GM19328 (cell line): ENCODE data around the gene EYA2.

Source experiments
- ATAC-seq: cut with Tn5 transposase; IDR thresholded peaks from one replicate; pipeline ENCODE4 v1.9.1; 2021; ENCODE audit warnings: mild to moderate bottlenecking, moderate library complexity; ENCODE audit not compliant: unreplicated experiment

Gene EYA2

DNA sequence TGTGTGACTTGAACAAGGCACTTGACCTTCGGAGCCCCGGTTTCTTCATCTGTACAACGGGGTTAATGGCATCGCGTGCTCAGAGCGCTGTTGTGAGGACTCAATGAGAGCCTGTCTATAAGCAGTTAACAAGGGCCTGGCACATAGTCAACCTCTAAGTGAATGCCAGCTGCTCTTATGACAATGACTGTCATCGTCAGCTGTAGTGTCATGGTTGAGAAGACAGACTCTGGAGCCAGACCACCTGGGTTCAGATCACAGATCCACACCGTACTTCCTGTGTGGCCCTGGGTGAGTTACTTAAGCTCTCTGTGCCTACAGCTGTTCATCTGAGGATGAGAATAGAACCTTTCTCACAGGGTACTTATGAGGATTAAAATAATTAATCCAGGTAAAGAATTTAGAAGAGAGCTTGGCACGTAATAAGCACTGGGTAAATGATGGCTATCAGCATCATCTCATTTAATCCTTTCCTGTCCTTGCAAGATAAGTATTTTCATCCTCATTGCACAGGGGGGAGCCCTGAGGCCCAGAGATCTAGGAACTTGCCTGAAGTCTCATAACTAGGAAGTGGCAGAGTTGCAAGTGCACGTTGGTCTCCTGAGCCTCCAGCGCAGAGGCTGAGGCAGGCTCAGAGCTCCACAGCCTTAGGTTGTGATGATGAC lies 105.3 kb downstream of the EYA2 start:
- no peak for ATAC-seq

GRCh38 chr20:47003223-47003622 lies 108.6 kb downstream of the EYA2 start:
- no peak for ATAC-seq

GRCh38 chr20:47004179-47004578 lies 109.5 kb downstream of the EYA2 start:
- ATAC-seq: no peak

- ATAC-seq: no peak
These were observed 113.4 kb downstream of the EYA2 start for GRCh38 chr20:47007826-47008655.

DNA sequence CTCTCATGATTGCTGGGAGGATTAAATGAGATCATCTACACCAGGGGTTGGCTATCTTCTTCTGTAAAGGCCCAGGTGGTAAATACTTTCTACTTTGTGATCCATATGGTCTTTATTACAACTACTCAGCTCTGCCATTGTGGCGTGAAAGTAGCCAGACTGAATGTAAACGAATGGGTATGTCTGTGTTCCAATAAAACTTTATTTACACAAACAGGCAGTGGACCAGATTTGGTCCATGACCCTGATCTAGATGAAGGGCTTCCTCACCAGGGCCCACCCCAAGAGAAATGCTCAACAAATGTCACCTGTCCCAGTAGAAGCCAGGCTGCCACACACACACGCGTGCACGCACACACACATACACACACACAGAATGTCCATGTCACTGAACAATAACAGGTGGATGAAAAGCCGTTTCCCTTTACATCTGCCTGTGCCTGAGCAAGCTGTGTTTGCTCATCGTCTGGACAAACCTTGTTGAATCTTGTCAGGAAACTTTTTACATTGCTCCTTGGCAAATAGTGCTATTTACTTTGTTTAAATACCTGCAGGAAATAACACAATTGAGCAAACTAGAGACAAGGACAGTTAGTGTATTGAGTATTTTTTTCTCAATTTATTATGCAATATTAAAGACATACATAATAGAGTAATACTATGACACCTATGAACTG lies 114.3 kb downstream of the EYA2 start:
- ATAC-seq: no peak

GRCh38 chr20:47009784-47010183 lies 115.1 kb downstream of the EYA2 start:
- ATAC-seq: no peak

DNA sequence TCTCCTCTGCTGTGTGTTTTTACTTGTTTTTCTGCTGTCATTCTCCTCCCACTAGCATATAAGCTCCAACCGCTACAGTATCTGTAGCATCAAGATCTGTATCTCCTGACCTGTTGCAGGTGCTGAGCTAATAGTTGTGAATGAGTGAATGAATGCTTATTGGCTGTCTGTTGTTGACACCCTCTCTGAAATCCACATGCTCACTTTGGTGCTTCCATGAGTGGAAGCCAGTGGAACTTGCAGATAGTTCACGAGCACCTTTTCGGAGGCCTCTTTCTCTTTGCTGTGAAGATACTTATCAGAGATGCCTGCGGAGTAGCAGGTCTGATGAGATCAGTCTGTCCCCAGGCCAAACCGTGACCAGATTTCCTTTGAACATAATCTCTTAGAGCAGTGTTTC lies 117.3 kb downstream of the EYA2 start:
- ATAC-seq: no peak

GRCh38 chr20:47013606-47014005 lies 119.0 kb downstream of the EYA2 start:
- no peak for ATAC-seq

DNA sequence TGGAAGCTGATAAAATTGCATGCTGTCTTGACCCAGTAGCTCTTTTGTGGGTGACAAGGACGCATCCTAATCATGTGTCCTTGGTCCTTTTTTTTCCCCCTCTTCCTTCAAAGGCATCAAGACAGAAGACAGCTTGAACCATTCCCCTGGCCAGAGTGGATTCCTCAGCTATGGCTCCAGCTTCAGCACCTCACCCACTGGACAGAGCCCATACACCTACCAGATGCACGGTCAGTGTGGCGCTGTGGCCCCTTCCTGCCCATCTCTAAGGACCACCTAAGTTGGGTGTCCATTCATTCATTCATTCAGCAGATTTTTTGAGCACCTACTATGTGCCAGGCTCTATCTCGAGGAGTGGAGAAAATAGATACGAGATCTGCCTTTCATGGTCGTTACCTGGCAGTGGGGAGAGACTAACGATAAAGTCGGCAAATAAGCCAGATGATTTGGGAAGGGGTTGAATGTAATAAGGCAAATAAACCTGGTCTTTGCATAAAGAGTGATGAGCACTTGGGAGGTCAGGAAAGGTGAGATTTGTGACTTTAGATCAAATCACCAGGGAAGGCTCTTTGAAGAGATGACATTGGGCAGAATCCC lies 121.5 kb downstream of the EYA2 start:
- ATAC-seq: no peak

DNA sequence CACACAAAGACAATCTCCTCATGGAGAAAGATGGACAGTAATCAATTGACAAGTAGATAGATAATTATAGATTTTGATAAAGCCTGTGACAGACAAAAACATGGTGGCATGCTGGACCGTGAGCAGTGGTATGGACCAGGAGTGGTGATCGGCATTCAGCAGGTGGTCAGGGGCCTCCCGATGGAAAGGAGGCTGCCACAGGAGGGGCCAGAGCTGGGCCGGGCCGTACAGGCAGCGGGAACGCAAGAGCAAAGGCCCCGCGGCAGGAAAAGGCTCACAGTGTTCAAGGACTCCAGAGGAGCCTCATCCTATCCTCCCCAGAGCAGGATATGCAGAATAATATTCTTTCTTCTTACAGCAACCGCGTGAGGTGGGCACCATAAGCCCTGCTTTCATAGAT lies 123.7 kb downstream of the EYA2 start:
- no peak for ATAC-seq

GRCh38 chr20:47019121-47019824 lies 124.6 kb downstream of the EYA2 start:
- ATAC-seq: no peak

GRCh38 chr20:47020231-47020630 lies 125.6 kb downstream of the EYA2 start:
- ATAC-seq: no peak

DNA sequence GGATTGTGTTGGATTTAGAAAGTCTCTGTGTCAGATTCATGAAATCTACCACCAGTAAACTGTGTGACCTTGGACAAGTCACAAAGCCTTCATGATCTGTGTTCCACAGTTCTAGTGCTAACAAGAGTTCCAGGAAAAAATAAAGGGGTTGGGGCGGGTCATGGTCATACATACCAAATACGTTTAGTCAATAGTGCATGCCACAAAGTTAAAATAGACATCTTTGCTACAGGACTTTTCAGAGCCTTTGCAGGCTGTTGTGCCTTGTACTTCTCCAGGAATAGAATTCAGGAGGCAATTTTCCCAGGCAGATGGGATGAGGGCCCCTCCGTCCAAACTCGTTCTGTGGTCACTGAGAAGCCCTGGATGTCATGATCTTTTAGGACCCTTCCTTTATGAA lies 127.2 kb downstream of the EYA2 start:
- no peak for ATAC-seq

DNA sequence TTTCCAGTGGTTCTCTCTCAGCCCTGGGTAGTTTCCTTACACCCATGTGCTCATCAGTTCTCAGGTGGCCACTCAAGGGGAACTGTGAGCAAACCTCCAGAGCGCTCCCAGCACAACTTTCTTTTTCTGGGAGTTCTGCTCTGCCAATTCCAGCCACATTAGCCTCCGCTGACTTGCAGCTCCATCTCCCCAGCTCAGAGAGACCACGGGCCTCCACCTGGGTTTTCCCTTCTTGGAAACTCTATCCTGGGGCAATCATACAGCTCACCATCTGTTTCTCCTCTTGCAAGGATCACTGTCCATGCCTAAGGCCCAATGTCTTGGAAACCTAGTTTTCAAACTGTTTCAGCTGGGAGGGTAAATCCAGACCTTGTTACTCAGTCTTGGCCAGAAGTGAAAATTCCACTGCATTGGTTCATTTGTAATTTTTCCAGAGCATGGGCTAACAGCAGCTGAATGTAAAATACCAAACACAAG lies 129.9 kb downstream of the EYA2 start:
- ATAC-seq: no peak

GRCh38 chr20:47027042-47027441 lies 132.4 kb downstream of the EYA2 start:
- ATAC-seq: no peak

DNA sequence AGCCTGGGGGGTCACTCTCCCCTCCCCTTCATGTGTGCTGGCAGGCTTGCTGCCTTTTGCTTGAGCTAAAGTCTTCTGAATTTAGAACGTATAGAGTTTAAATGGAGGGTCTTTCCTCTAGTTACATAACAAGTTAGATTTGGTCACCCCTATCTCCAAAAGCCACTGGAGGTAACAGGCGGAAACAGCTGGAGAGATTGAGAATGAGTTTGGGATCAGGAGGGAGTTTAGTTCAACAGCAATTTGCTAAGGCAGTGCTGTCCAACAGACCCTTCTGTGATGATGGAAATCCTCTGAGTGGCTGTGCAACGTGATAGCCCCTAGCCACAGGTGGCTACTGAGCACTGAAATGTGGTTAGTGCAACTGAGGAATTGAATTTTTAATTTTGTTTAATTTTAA lies 132.8 kb downstream of the EYA2 start:
- no peak for ATAC-seq

DNA sequence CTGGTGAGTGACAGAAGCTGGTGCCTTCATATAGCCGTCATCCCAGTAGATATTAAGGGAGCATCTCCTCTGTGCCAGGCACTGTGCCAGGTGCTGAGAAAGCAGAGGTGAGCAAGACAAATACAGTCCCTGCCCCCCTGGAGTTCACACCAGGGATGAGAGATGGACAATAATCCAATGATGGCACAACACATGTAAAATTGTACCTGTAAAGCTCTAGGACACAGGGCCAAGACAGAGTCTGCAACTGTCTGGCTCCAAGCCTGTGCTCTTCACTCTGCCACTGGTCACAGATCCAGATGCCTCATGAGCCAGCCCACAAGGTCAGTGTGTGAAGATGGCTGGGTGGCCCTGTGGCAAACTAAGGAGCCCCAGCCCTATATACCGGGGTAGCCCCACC lies 133.8 kb downstream of the EYA2 start:
- ATAC-seq: no peak

DNA sequence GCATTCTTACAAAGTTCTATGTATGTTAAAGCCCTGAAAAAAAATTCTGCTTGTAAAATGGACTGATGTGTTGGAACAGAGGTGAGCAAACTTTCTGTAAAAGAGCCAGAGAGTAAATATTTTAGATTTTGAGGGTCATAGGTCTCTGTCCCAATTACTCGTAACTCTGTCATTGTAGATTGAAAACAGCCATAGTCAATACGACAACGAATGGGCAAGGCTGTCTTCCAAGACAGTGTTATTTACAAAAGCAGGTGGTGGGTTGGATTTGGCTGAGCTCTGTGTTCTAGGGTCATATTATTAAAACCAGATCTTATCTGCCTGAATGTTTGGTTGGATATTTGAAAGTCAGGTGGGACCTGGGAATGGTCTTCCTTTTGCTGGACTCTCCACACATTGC lies 135.2 kb downstream of the EYA2 start:
- ATAC-seq: no peak

DNA sequence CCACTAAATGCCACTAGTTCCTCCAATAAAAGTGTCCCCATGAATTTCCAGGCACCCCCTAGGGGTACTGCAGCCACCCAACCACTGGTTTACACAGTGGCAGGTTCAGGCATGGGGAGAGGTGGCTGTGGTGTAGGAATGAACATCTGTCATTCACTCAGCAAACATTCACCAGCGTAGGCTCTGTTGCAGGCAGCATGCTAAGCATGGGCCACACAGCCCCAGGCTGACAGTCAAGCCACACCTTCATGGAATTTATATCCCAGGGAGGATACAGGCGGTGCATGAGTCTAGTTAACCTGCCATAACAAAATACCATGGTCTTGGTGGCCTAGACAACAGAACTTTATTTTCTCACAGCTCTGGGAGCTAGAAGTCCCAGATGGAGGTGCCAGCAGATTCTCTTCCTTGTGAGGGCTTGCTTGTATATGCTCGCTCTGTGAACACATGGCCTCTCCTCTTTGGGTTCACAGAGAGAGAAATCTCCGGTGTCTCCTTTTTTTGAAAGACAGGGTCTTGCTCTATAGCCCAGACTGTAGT lies 135.7 kb downstream of the EYA2 start:
- ATAC-seq: no peak

GRCh38 chr20:47031004-47031403 lies 136.4 kb downstream of the EYA2 start:
- ATAC-seq: no peak

DNA sequence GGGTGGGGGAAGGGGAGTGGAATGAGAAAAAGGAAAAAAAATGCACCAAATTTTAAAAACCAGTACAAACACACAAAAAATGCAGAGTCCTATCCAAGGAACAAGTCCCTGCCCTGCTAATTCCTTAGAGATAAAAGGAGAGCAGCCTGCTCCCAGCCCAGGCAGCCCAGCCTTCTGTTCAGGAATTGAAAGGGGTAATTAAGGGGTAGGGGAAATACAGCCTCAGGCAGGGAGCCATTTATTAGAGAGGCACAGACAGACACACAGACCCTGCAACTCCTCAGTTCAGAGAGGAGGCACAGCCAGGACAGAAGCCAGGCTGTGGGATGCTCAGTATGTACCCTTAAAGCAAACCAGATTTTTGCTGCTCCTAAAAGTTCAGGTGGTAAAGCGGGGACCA lies 137.2 kb downstream of the EYA2 start:
- ATAC-seq: no peak
